Activated naive CD8-positive, alpha-beta T cell treated with anti-CD3 and anti-CD28 coated beads, Interleukin-2, amount 10 ng/mL, durations not matched to agents 7 days and 5 days (primary cell): ENCODE measurements around the gene BCAS3. TPM values are rescaled to one million over a fixed set of nuclear protein-coding genes. Genes with fewer than 3 reads are reported as not detected.

ENCODE experiments used
- ATAC-seq: fragments of 150-1000 bp; cut with Tn5 transposase; one replicate; pipeline ENCODE4 v1.10.0; 2021; ENCODE audit warnings: low read depth, moderate library complexity
- POLR2A ChIA-PET: fragments of 350-600 bp; sonication (Branson Sonifier 250); formaldehyde crosslinking; loops from one replicate; lab custom pipeline; 2021; ENCODE audit warnings: antibody characterized with exemption; lab: Charles Lee
- DNase-seq: peaks from one replicate; pipeline ENCODE4 v3.0.0; 2021
- H3K27ac Mint-ChIP-seq: one replicate; pipeline ENCODE4 v1.8.0; 2022; ENCODE audit warnings: mild to moderate bottlenecking, mixed read lengths
- H3K27me3 Mint-ChIP-seq: one replicate; pipeline ENCODE4 v1.8.0; 2022; ENCODE audit warnings: mild to moderate bottlenecking, moderate library complexity, mixed read lengths
- H3K36me3 Mint-ChIP-seq: one replicate; pipeline ENCODE4 v1.8.0; 2021; ENCODE audit warnings: mild to moderate bottlenecking, mixed read lengths
- H3K4me1 Mint-ChIP-seq: one replicate; pipeline ENCODE4 v1.8.0; 2021; ENCODE audit warnings: mixed read lengths
- H3K4me3 Mint-ChIP-seq: one replicate; pipeline ENCODE4 v1.8.0; 2022; ENCODE audit warnings: mild to moderate bottlenecking, moderate library complexity, mixed read lengths
- H3K9me3 Mint-ChIP-seq: one replicate; pipeline ENCODE4 v1.8.0; 2021; ENCODE audit warnings: mixed read lengths
- total RNA-seq, 2 experiments: library from RNA; stranded (reverse); gene quantifications; one replicate each; pipeline ENCODE4 v1.2.3, GENCODE V29; 2021

The BCAS3 gene
- total RNA-seq, 2 experiments from 2014 or later: 21.6 to 27.3 TPM

- Mint-ChIP-seq H3K9me3 (no peaks in the 10 kb centered on the region), H3K4me1 (peaks cover 7% of the 10 kb centered on the region), H3K27ac (no peak overlapping the region), H3K27me3 (peaks cover 35% of the 10 kb centered on the region), H3K4me3 (no peak overlapping the region), H3K36me3 (no peaks in the 10 kb centered on the region)
- DNase-seq: no peak
- no peak for ATAC-seq
- POLR2A ChIA-PET: no interaction called here
Observed at GRCh38 chr17:61414936-61415251, 737.2 kb downstream of the BCAS3 start.

GRCh38 chr17:61415374-61416210 lies 737.9 kb downstream of the BCAS3 start:
- no peaks in the 10 kb centered on the region for H3K36me3 Mint-ChIP-seq
- POLR2A ChIA-PET: no interaction called here
- H3K4me3 Mint-ChIP-seq: no peak overlapping the region
- DNase-seq: no peak
- no peak for ATAC-seq
- H3K9me3 Mint-ChIP-seq: no peaks in the 10 kb centered on the region
- H3K27me3 Mint-ChIP-seq: peaks cover 34% of the 10 kb centered on the region
- H3K4me1 Mint-ChIP-seq: peaks cover 1% of the 10 kb centered on the region
- no peak overlapping the region for H3K27ac Mint-ChIP-seq

- POLR2A ChIA-PET: no interaction called here
- Mint-ChIP-seq H3K4me1 (no peaks in the 10 kb centered on the region), H3K27ac (no peak overlapping the region), H3K27me3 (peaks cover 38% of the 10 kb centered on the region), H3K4me3 (no peak overlapping the region), H3K36me3 (no peaks in the 10 kb centered on the region), H3K9me3 (no peaks in the 10 kb centered on the region)
- DNase-seq (no peak), ATAC-seq (no peak)
Observed at GRCh38 chr17:61416211-61416539, 738.5 kb downstream of the BCAS3 start.

GRCh38 chr17:61416540-61417363 lies 739.1 kb downstream of the BCAS3 start:
- DNase-seq: peak; percentile 70
- Mint-ChIP-seq H3K9me3 (no peaks in the 10 kb centered on the region), H3K4me3 (no peak overlapping the region), H3K36me3 (no peaks in the 10 kb centered on the region), H3K27ac (no peak overlapping the region), H3K4me1 (no peaks in the 10 kb centered on the region), H3K27me3 (peaks cover 35% of the 10 kb centered on the region)
- ATAC-seq: peak; percentile 46
- POLR2A ChIA-PET: no interaction called here

GRCh38 chr17:61418449-61418848 lies 740.8 kb downstream of the BCAS3 start:
- no peak overlapping the region for H3K27ac Mint-ChIP-seq
- no peaks in the 10 kb centered on the region for H3K36me3 Mint-ChIP-seq
- no peak overlapping the region for H3K4me3 Mint-ChIP-seq
- no peaks in the 10 kb centered on the region for H3K9me3 Mint-ChIP-seq
- no peak for DNase-seq
- ATAC-seq: no peak
- H3K4me1 Mint-ChIP-seq: no peaks in the 10 kb centered on the region
- peaks cover 42% of the 10 kb centered on the region for H3K27me3 Mint-ChIP-seq
- POLR2A ChIA-PET: no interaction called here

- no peak overlapping the region for H3K4me3 Mint-ChIP-seq
- POLR2A ChIA-PET: no interaction called here
- DNase-seq (no peak), ATAC-seq (no peak)
- no peaks in the 10 kb centered on the region for H3K9me3 Mint-ChIP-seq
- H3K36me3 Mint-ChIP-seq: no peaks in the 10 kb centered on the region
- peaks cover 43% of the 10 kb centered on the region for H3K27me3 Mint-ChIP-seq
- no peak overlapping the region for H3K27ac Mint-ChIP-seq
- no peaks in the 10 kb centered on the region for H3K4me1 Mint-ChIP-seq
Observed at GRCh38 chr17:61419496-61420046, 741.9 kb downstream of the BCAS3 start.

GRCh38 chr17:61420052-61420451 lies 742.4 kb downstream of the BCAS3 start:
- Mint-ChIP-seq H3K27ac (no peak overlapping the region), H3K36me3 (no peaks in the 10 kb centered on the region), H3K9me3 (no peaks in the 10 kb centered on the region), H3K4me3 (no peak overlapping the region), H3K27me3 (peaks cover 43% of the 10 kb centered on the region), H3K4me1 (no peaks in the 10 kb centered on the region)
- no peak for ATAC-seq
- POLR2A ChIA-PET: no interaction called here
- DNase-seq: no peak

GRCh38 chr17:61420745-61421398 lies 743.2 kb downstream of the BCAS3 start:
- Mint-ChIP-seq H3K4me3 (no peak overlapping the region), H3K4me1 (no peaks in the 10 kb centered on the region), H3K9me3 (no peaks in the 10 kb centered on the region), H3K36me3 (no peaks in the 10 kb centered on the region), H3K27me3 (peaks cover 44% of the 10 kb centered on the region), H3K27ac (no peak overlapping the region)
- POLR2A ChIA-PET: no interaction called here
- DNase-seq: no peak
- no peak for ATAC-seq

- Mint-ChIP-seq H3K27me3 (peaks cover 42% of the 10 kb centered on the region), H3K27ac (no peak overlapping the region), H3K4me1 (no peaks in the 10 kb centered on the region), H3K36me3 (no peaks in the 10 kb centered on the region), H3K9me3 (no peaks in the 10 kb centered on the region), H3K4me3 (no peak overlapping the region)
- ATAC-seq (no peak), DNase-seq (no peak)
- POLR2A ChIA-PET: no interaction called here
Observed at GRCh38 chr17:61421460-61421859, 743.8 kb downstream of the BCAS3 start.

GRCh38 chr17:61422116-61422799 lies 744.6 kb downstream of the BCAS3 start:
- no peaks in the 10 kb centered on the region for H3K4me1 Mint-ChIP-seq
- DNase-seq: no peak
- no peaks in the 10 kb centered on the region for H3K36me3 Mint-ChIP-seq
- H3K4me3 Mint-ChIP-seq: no peak overlapping the region
- ATAC-seq: no peak
- peaks cover 42% of the 10 kb centered on the region for H3K27me3 Mint-ChIP-seq
- no peaks in the 10 kb centered on the region for H3K9me3 Mint-ChIP-seq
- POLR2A ChIA-PET: no interaction called here
- no peak overlapping the region for H3K27ac Mint-ChIP-seq

GRCh38 chr17:61422869-61423268 lies 745.2 kb downstream of the BCAS3 start:
- H3K4me1 Mint-ChIP-seq: no peaks in the 10 kb centered on the region
- ATAC-seq (no peak), DNase-seq (no peak)
- no peaks in the 10 kb centered on the region for H3K9me3 Mint-ChIP-seq
- H3K4me3 Mint-ChIP-seq: no peak overlapping the region
- peaks cover 45% of the 10 kb centered on the region for H3K27me3 Mint-ChIP-seq
- POLR2A ChIA-PET: no interaction called here
- H3K27ac Mint-ChIP-seq: no peak overlapping the region
- no peaks in the 10 kb centered on the region for H3K36me3 Mint-ChIP-seq

GRCh38 chr17:61423967-61424649 lies 746.5 kb downstream of the BCAS3 start:
- no peaks in the 10 kb centered on the region for H3K36me3 Mint-ChIP-seq
- peaks cover 45% of the 10 kb centered on the region for H3K27me3 Mint-ChIP-seq
- H3K4me3 Mint-ChIP-seq: no peak overlapping the region
- H3K4me1 Mint-ChIP-seq: no peaks in the 10 kb centered on the region
- ATAC-seq (no peak), DNase-seq (no peak)
- no peaks in the 10 kb centered on the region for H3K9me3 Mint-ChIP-seq
- no peak overlapping the region for H3K27ac Mint-ChIP-seq
- POLR2A ChIA-PET: no interaction called here
